ENCODE data around the gene ZDHHC13. TPM values are rescaled to one million over a fixed set of nuclear protein-coding genes. Genes with fewer than 3 reads are reported as not detected.

Gene ZDHHC13
- total RNA-seq, 1 donor from 2014 or later = 5.6 TPM

GRCh38 chr11:19225123-19225522 lies 108.2 kb downstream of the ZDHHC13 start:
- DNase-seq (no peak), ATAC-seq (ENCODE audit: poor library complexity) (peak; percentile 65)
- intact Hi-C loops (cut with DNase I) = no loop called here

- no peak for ATAC-seq (ENCODE audit: poor library complexity)
- intact Hi-C loops (cut with DNase I) = no loop called here
- DNase-seq = no peak
Measured at GRCh38 chr11:19225581-19225980, 108.6 kb downstream of the ZDHHC13 start.

Other genes starting within 250 kb of the ZDHHC13 start
- gene MRGPRX1, start 177.8 kb upstream of the ZDHHC13 start, total RNA-seq = not detected
- gene MRGPRX2, start 56.5 kb upstream of the ZDHHC13 start, total RNA-seq = not detected
- 1,083 TPM for gene CSRP3, start 84.8 kb downstream of the ZDHHC13 start, total RNA-seq
- gene E2F8, start 123.8 kb downstream of the ZDHHC13 start, total RNA-seq = 2.0 TPM

Measured in Right ventricle myocardium superior (tissue), 1 donor.